SK-N-SH treated with all-trans-retinoic acid at 6 μM for 48 hours (cell line): ENCODE measurements around the gene ZNF573.
A peak's percentile ranks its signal among the peaks of the same experiment; 100 is the strongest.

Experiments used
- ATAC-seq: fragments of 200-7000 bp; cut with Tn5 transposase; 3 replicates; pipeline ENCODE4 v1.9.1; 2020; ENCODE audit warnings: mild to moderate bottlenecking, moderate library complexity
- ARNTL ChIP-seq: fragments of 450-650 bp; formaldehyde crosslinking; IDR thresholded peaks from 2 replicates; pipeline ENCODE4 v1.5.0; 2020; ENCODE audit warnings: low read depth, mild to moderate bottlenecking, moderate library complexity, borderline replicate concordance
- CREB5 ChIP-seq: fragments of 250-450 bp; sonication (Bioruptor Pico); IDR thresholded peaks from 2 replicates; pipeline ENCODE4 v1.5.1; 2020; ENCODE audit warnings: low read depth, mild to moderate bottlenecking, moderate library complexity
- CSDC2 ChIP-seq: fragments of 250-450 bp; sonication (Bioruptor Pico); IDR thresholded peaks from 2 replicates; pipeline ENCODE4 v1.5.0; 2020; ENCODE audit warnings: mild to moderate bottlenecking, moderate library complexity
- ESRRG ChIP-seq: fragments of 250-450 bp; sonication (Bioruptor Pico); IDR thresholded peaks from 2 replicates; pipeline ENCODE4 v1.6.1; 2021; ENCODE audit warnings: mild to moderate bottlenecking
- GLIS3 ChIP-seq: fragments of 250-450 bp; sonication (Bioruptor Pico); IDR thresholded peaks from 2 replicates; pipeline ENCODE4 v1.5.0; 2020; ENCODE audit warnings: mild to moderate bottlenecking, moderate library complexity
- PPARA ChIP-seq: fragments of 250-450 bp; sonication (Bioruptor Pico); IDR thresholded peaks from 2 replicates; pipeline ENCODE4 v1.5.0; 2020; ENCODE audit warnings: mild to moderate bottlenecking, borderline replicate concordance
- RARB ChIP-seq: fragments of 250-450 bp; sonication (Bioruptor Pico); IDR thresholded peaks from 2 replicates; pipeline ENCODE4 v1.8.0; 2021; ENCODE audit warnings: mild to moderate bottlenecking, moderate library complexity
- SNAI2 ChIP-seq: fragments of 250-450 bp; sonication (Bioruptor Pico); IDR thresholded peaks from 2 replicates; pipeline ENCODE4 v1.5.0; 2020; ENCODE audit warnings: mild to moderate bottlenecking, moderate library complexity
- TCF4 ChIP-seq: fragments of 250-450 bp; sonication (Bioruptor Pico); IDR thresholded peaks from 2 replicates; pipeline ENCODE4 v1.8.0; 2021; ENCODE audit warnings: mild to moderate bottlenecking, moderate library complexity, borderline replicate concordance
- TOX ChIP-seq: fragments of 250-450 bp; sonication (Bioruptor Pico); IDR thresholded peaks from 2 replicates; pipeline ENCODE4 v1.8.0; 2021; ENCODE audit warnings: mild to moderate bottlenecking, moderate library complexity, borderline replicate concordance
- ZC3H10 ChIP-seq: fragments of 250-450 bp; sonication (Bioruptor Pico); IDR thresholded peaks from 2 replicates; pipeline ENCODE4 v1.5.1; 2021; ENCODE audit warnings: mild to moderate bottlenecking, moderate library complexity
- ZFP3 ChIP-seq: fragments of 250-450 bp; sonication (Bioruptor Pico); IDR thresholded peaks from 2 replicates; pipeline ENCODE4 v1.5.0; 2020; ENCODE audit warnings: mild to moderate bottlenecking, moderate library complexity
- ZFP30 ChIP-seq: fragments of 450-650 bp; formaldehyde crosslinking; IDR thresholded peaks from 2 replicates; pipeline ENCODE4 v1.5.0; 2022; ENCODE audit warnings: mild to moderate bottlenecking, moderate library complexity
- ZNF565 ChIP-seq: fragments of 450-650 bp; formaldehyde crosslinking; conservative IDR thresholded peaks from 2 replicates; pipeline ENCODE4 v1.5.0; 2020; ENCODE audit warnings: low read depth, mild to moderate bottlenecking, moderate library complexity
- ZNF70 ChIP-seq: fragments of 450-650 bp; formaldehyde crosslinking; IDR thresholded peaks from 2 replicates; pipeline ENCODE4 v1.5.0; 2020; ENCODE audit warnings: mild to moderate bottlenecking, moderate library complexity
- TF ChIP-seq, protein P1 (sequence below): fragments of 250-450 bp; sonication (Bioruptor Pico); IDR thresholded peaks from 2 replicates; pipeline ENCODE4 v1.5.0; 2020; ENCODE audit warnings: mild to moderate bottlenecking, moderate library complexity
- TF ChIP-seq, protein P2 (sequence below): fragments of 250-450 bp; sonication (Bioruptor Pico); IDR thresholded peaks from 2 replicates; pipeline ENCODE4 v1.8.0; 2020; ENCODE audit warnings: mild to moderate bottlenecking, moderate library complexity, borderline replicate concordance

Gene ZNF573

DNA sequence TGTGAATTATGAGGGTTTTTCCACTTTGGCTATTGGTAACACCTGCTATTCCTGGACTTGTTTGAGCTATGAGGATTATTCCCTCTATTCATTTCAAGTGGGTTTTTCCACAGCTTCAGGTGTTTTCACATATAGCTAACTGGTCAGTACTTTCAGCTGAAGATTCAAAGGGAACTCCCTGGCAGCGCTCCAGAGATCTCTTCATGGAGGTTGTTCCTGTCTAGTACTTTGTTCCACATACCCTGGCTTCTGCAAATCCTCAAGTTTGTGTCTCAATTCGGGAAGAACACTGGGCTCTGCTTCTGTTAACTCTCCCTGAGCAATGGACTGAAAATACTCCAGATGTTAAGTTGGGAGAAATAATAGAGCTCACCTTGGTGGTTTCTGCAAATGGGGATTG lies 54.2 kb downstream of the ZNF573 start:
- ATAC-seq = no peak
- TF ChIP-seq CREB5 (CRISPR knock-in tag) (no peak), TCF4 (CRISPR knock-in tag) (no peak), ZNF70 (CRISPR knock-in tag) (no peak), ZC3H10 (CRISPR knock-in tag) (no peak), CSDC2 (no peak), SNAI2 (no peak), ZFP3 (CRISPR knock-in tag) (no peak), ZFP30 (CRISPR knock-in tag) (no peak), RARB (CRISPR knock-in tag) (no peak), ARNTL (no peak), ZNF565 (CRISPR knock-in tag) (no peak)
- TF ChIP-seq, protein P1, sequence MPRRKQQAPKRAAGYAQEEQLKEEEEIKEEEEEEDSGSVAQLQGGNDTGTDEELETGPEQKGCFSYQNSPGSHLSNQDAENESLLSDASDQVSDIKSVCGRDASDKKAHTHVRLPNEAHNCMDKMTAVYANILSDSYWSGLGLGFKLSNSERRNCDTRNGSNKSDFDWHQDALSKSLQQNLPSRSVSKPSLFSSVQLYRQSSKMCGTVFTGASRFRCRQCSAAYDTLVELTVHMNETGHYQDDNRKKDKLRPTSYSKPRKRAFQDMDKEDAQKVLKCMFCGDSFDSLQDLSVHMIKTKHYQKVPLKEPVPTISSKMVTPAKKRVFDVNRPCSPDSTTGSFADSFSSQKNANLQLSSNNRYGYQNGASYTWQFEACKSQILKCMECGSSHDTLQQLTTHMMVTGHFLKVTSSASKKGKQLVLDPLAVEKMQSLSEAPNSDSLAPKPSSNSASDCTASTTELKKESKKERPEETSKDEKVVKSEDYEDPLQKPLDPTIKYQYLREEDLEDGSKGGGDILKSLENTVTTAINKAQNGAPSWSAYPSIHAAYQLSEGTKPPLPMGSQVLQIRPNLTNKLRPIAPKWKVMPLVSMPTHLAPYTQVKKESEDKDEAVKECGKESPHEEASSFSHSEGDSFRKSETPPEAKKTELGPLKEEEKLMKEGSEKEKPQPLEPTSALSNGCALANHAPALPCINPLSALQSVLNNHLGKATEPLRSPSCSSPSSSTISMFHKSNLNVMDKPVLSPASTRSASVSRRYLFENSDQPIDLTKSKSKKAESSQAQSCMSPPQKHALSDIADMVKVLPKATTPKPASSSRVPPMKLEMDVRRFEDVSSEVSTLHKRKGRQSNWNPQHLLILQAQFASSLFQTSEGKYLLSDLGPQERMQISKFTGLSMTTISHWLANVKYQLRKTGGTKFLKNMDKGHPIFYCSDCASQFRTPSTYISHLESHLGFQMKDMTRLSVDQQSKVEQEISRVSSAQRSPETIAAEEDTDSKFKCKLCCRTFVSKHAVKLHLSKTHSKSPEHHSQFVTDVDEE (CRISPR knock-in tag) = no peak
- TF ChIP-seq, all 23 proteins: peak for 0

GRCh38 chr19:37719927-37720265 lies 59.5 kb downstream of the ZNF573 start:
- TF ChIP-seq RARB (CRISPR knock-in tag) = no peak
- no peak for TF ChIP-seq CSDC2
- no peak for TF ChIP-seq TOX (CRISPR knock-in tag)
- TF ChIP-seq, protein P1 (CRISPR knock-in tag) = no peak
- TF ChIP-seq CREB5 (CRISPR knock-in tag) = no peak
- TF ChIP-seq, all 23 proteins: peak for 0
- no peak for ATAC-seq

DNA sequence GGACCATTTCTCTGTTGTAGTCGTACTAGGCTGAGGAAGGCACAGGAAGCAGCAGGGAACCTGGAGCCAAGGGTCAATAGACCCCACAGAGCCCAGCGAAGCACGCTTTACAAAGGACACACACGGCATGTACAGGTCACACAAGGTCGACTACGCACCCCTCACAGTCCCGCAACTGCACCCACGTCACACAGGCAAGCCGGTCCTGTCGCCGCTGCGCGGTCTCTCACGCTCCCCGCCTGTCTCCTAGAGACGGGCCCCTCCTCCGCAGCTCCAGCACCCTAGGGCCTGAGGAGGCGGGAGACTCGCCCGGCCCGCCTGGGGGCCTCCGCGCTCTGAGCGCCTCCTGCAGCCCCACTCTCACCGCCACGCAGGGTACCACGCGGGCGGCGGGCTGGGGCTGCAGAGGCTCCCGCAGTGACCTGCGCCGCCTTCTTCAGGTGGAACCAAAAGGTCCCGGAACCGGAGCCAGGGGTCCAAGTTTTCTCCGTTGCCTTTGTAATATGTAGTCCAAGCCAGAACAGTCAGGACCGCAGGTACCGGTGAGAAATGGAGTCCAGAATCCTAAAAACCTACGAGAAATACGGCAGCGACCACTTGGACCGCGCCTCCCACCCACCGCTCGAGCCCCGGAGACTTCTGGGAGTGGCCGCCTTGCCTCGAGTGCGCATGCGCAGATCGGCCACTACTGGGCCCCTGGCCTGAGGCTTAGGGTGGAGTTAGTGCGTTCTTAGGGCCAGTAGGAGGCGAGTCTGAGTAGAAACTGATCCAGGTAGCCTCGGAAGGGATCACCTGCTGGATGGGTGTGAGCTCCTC lies 60.1 kb downstream of the ZNF573 start, which contains the start of gene ZNF607:
Gene ZNF607, minus strand, starts transcription at position 651 of the 816 bp plus-strand sequence. CDS start 8,143 bp downstream, outside the sequence.
- peak; percentile 99 for ATAC-seq
- TF ChIP-seq PPARA (CRISPR knock-in tag) (no peak), CSDC2 (no peak), SNAI2 (no peak), CREB5 (CRISPR knock-in tag) (no peak), ZC3H10 (CRISPR knock-in tag) (no peak), ESRRG (CRISPR knock-in tag) (no peak), RARB (CRISPR knock-in tag) (no peak), ARNTL (no peak), GLIS3 (CRISPR knock-in tag) (no peak), TCF4 (CRISPR knock-in tag) (no peak), ZFP3 (CRISPR knock-in tag) (no peak), TOX (CRISPR knock-in tag) (no peak)
- TF ChIP-seq, protein P1 (CRISPR knock-in tag) = no peak
- TF ChIP-seq, protein P2, sequence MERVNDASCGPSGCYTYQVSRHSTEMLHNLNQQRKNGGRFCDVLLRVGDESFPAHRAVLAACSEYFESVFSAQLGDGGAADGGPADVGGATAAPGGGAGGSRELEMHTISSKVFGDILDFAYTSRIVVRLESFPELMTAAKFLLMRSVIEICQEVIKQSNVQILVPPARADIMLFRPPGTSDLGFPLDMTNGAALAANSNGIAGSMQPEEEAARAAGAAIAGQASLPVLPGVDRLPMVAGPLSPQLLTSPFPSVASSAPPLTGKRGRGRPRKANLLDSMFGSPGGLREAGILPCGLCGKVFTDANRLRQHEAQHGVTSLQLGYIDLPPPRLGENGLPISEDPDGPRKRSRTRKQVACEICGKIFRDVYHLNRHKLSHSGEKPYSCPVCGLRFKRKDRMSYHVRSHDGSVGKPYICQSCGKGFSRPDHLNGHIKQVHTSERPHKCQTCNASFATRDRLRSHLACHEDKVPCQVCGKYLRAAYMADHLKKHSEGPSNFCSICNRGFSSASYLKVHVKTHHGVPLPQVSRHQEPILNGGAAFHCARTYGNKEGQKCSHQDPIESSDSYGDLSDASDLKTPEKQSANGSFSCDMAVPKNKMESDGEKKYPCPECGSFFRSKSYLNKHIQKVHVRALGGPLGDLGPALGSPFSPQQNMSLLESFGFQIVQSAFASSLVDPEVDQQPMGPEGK (CRISPR knock-in tag) = no peak
